Occipital lobe (tissue), 2 donors: ENCODE measurements around the gene CHRNG. TPM values are rescaled to one million over a fixed set of nuclear protein-coding genes. Genes with fewer than 3 reads are reported as not detected.
"Not testable (repeated sequence)": the region's sequence is repeated elsewhere in the genome, so short reads cannot be mapped to it uniquely, and the experiment has no call there.

Source experiments
- DNase-seq: peaks from one replicate; lab custom pipeline; 2025; lab: John Stamatoyannopoulos, UW
- total RNA-seq: library from RNA; depleted of rRNA; stranded (reverse); fragments of >200 nt; gene quantifications from one replicate; pipeline ENCODE4 v1.2.3, GENCODE V29; 2014

The CHRNG gene
- total RNA-seq, 1 donor from 2014 or later, result 0.16 TPM

GRCh38 chr2:232526372-232526941 lies 13.0 kb upstream of the CHRNG start:
- DNase-seq, result no peak

- no peak for DNase-seq
Measured at GRCh38 chr2:232527905-232528470, 11.5 kb upstream of the CHRNG start.

GRCh38 chr2:232528746-232529460 lies 10.6 kb upstream of the CHRNG start:
- DNase-seq, result no peak

GRCh38 chr2:232529806-232530547 lies 9.5 kb upstream of the CHRNG start:
- no peak for DNase-seq

- no peak for DNase-seq
Measured at GRCh38 chr2:232530626-232531260, 8.7 kb upstream of the CHRNG start.

- DNase-seq, result no peak
Measured at GRCh38 chr2:232532419-232532818, 7.1 kb upstream of the CHRNG start.

GRCh38 chr2:232532821-232533220 lies 6.7 kb upstream of the CHRNG start:
- DNase-seq, result not testable (repeated sequence)

- DNase-seq, result no peak
Measured at GRCh38 chr2:232533944-232534710, 5.4 kb upstream of the CHRNG start.

- no peak for DNase-seq
Measured at GRCh38 chr2:232534940-232535651, 4.4 kb upstream of the CHRNG start.

GRCh38 chr2:232535761-232536530 lies 3.5 kb upstream of the CHRNG start:
- no peak for DNase-seq

- DNase-seq, result no peak
Measured at GRCh38 chr2:232537079-232537478, 2.4 kb upstream of the CHRNG start.

GRCh38 chr2:232537499-232537898 lies 2.0 kb upstream of the CHRNG start:
- no peak for DNase-seq

- DNase-seq, result no peak
Measured at GRCh38 chr2:232538671-232539070, 821 bp upstream of the CHRNG start.

GRCh38 chr2:232540441-232541041 lies 1.0 kb downstream of the CHRNG start:
- no peak for DNase-seq

GRCh38 chr2:232541195-232541960 lies 1.9 kb downstream of the CHRNG start:
- DNase-seq, result no peak

GRCh38 chr2:232541961-232542714 lies 2.6 kb downstream of the CHRNG start:
- DNase-seq, result no peak

GRCh38 chr2:232542715-232543467 lies 3.4 kb downstream of the CHRNG start:
- DNase-seq, result no peak
